ENCODE results near the gene DOK4.

The DOK4 gene

GRCh38 chr16:57434003-57434402, 52.3 kb downstream of the DOK4 start:
- no peak overlapping the region for H3K4me3 ChIP-seq (ENCODE audit: low read length)
- no peak for DNase-seq (ENCODE audit: low read depth)
- TF ChIP-seq CTCF (conservative IDR thresholded peaks at IDR 0.05; ENCODE audit: low read depth, low read length): no peak

- no peak overlapping the region for H3K4me3 ChIP-seq (ENCODE audit: low read length)
- no peak for TF ChIP-seq CTCF (conservative IDR thresholded peaks at IDR 0.05; ENCODE audit: low read depth, low read length)
- DNase-seq (ENCODE audit: low read depth): no peak
Measured at GRCh38 chr16:57432989-57433388, 53.3 kb downstream of the DOK4 start.

GRCh38 chr16:57432505-57432904, 53.8 kb downstream of the DOK4 start:
- TF ChIP-seq CTCF (conservative IDR thresholded peaks at IDR 0.05; ENCODE audit: low read depth, low read length): no peak
- H3K4me3 ChIP-seq (ENCODE audit: low read length): no peak overlapping the region
- no peak for DNase-seq (ENCODE audit: low read depth)

GRCh38 chr16:57430955-57431354, 55.3 kb downstream of the DOK4 start:
- no peak for TF ChIP-seq CTCF (conservative IDR thresholded peaks at IDR 0.05; ENCODE audit: low read depth, low read length)
- H3K4me3 ChIP-seq (ENCODE audit: low read length): no peak overlapping the region

GRCh38 chr16:57427824-57428223, 58.5 kb downstream of the DOK4 start:
- DNase-seq (ENCODE audit: low read depth): peak; percentile 52
- TF ChIP-seq CTCF (conservative IDR thresholded peaks at IDR 0.05; ENCODE audit: low read depth, low read length): no peak
- no peak overlapping the region for H3K4me3 ChIP-seq (ENCODE audit: low read length)

More at GRCh38 chr16:57430955-57431354, 55.3 kb downstream of the DOK4 start:
- DNase-seq (ENCODE audit: low read depth): no peak

- no peak for TF ChIP-seq CTCF (conservative IDR thresholded peaks at IDR 0.05; ENCODE audit: low read depth, low read length)
- no peak overlapping the region for H3K4me3 ChIP-seq (ENCODE audit: low read length)
- DNase-seq (ENCODE audit: low read depth): no peak
Measured at GRCh38 chr16:57427307-57427706, 59.0 kb downstream of the DOK4 start.

GRCh38 chr16:57426356-57426755, 59.9 kb downstream of the DOK4 start:
- no peak for TF ChIP-seq CTCF (conservative IDR thresholded peaks at IDR 0.05; ENCODE audit: low read depth, low read length)
- DNase-seq (ENCODE audit: low read depth): no peak
- no peak overlapping the region for H3K4me3 ChIP-seq (ENCODE audit: low read length)
